ENCODE data around the gene MTURN. TPM values are rescaled to one million over a fixed set of nuclear protein-coding genes. Genes with fewer than 3 reads are reported as not detected.
A peak's percentile ranks its signal among the peaks of the same experiment; 100 is the strongest.

Gene MTURN
- polyA plus RNA-seq, 1 donor (not counting 4 experiments of a cell fraction or from before 2014, with no cell fraction given): 10.8 TPM

GRCh38 chr7:30148426-30148825 is 13.6 kb downstream of the MTURN start:
- Histone ChIP-seq H3K79me2 (ENCODE audit: control insufficient read depth, insufficient read depth, low read length) (peaks cover 2% of the 10 kb centered on the region), H3K9me3 (ENCODE audit: control insufficient read depth, low read depth, low read length) (no peaks in the 10 kb centered on the region), H3K9me1 (ENCODE audit: control insufficient read depth, extremely low read depth, insufficient read depth, low read length) (no peaks in the 10 kb centered on the region), H4K20me1 (ENCODE audit: control insufficient read depth, extremely low read depth, insufficient read depth, low read length) (no peaks in the 10 kb centered on the region), H3K4me2 (ENCODE audit: control insufficient read depth, extremely low read depth, insufficient read depth, low read depth, low read length) (peak overlapping the region; percentile 70), H3K27me3 (ENCODE audit: control insufficient read depth, extremely low read depth, insufficient read depth, low read length) (no peaks in the 10 kb centered on the region), H3K9ac (ENCODE audit: control insufficient read depth, extremely low read depth, insufficient read depth, low read length) (peak overlapping the region; percentile 54), H3K4me1 (ENCODE audit: control insufficient read depth, extremely low read depth, insufficient read depth, low read length) (peaks cover 27% of the 10 kb centered on the region), H3K4me3 (ENCODE audit: control insufficient read depth in 2 of 3, extremely low read depth in 1 of 3, insufficient read depth in 2 of 3, low read depth in 1 of 3, low read length in 3 of 3) (no peak overlapping the region), H3K36me3 (ENCODE audit: control insufficient read depth in 2 of 2, extremely low read depth in 1 of 2, insufficient read depth in 2 of 2, low read length in 2 of 2) (no peaks in the 10 kb centered on the region), H3K27ac (ENCODE audit: control insufficient read depth, insufficient read depth, low read length) (peak overlapping the region; percentile 62), H2AFZ (ENCODE audit: control insufficient read depth, low read length) (no peak overlapping the region)
- dilution Hi-C loops (cut with MboI; ENCODE audit: extremely low pct_ligation_motif_present, low sequenced_read_pairs): no loop called here
- DNase-seq (ENCODE audit: low read depth, low spot score) (no peak), FAIRE-seq (peak; percentile 32)
- TF ChIP-seq CTCF (optimal IDR thresholded peaks at IDR 0.05 in 1 of 3, IDR thresholded peaks at IDR 0.05 in 1 of 3, conservative IDR thresholded peaks at IDR 0.05 in 1 of 3; ENCODE audit: extremely low read depth in 1 of 3, insufficient read depth in 2 of 3, low read length in 3 of 3) (no peak), EZH2 (IDR thresholded peaks at IDR 0.05; ENCODE audit: low read length) (no peak)

GRCh38 chr7:30148951-30149459 is 14.2 kb downstream of the MTURN start:
- no peak for TF ChIP-seq EZH2 (IDR thresholded peaks at IDR 0.05; ENCODE audit: low read length)
- no peak for TF ChIP-seq CTCF (optimal IDR thresholded peaks at IDR 0.05 in 1 of 3, IDR thresholded peaks at IDR 0.05 in 1 of 3, conservative IDR thresholded peaks at IDR 0.05 in 1 of 3; ENCODE audit: extremely low read depth in 1 of 3, insufficient read depth in 2 of 3, low read length in 3 of 3)
- H3K9me3 ChIP-seq (ENCODE audit: control insufficient read depth, low read depth, low read length): no peaks in the 10 kb centered on the region
- FAIRE-seq (peak; percentile 77), DNase-seq (ENCODE audit: low read depth, low spot score) (peak; percentile 79)
- H3K36me3 ChIP-seq (ENCODE audit: control insufficient read depth in 2 of 2, extremely low read depth in 1 of 2, insufficient read depth in 2 of 2, low read length in 2 of 2): peaks cover under 1 to 2% of the 10 kb centered on the region in 2 experiments
- no peaks in the 10 kb centered on the region for H4K20me1 ChIP-seq (ENCODE audit: control insufficient read depth, extremely low read depth, insufficient read depth, low read length)
- peaks cover 21% of the 10 kb centered on the region for H3K4me1 ChIP-seq (ENCODE audit: control insufficient read depth, extremely low read depth, insufficient read depth, low read length)
- peak overlapping the region; percentile 54 for H3K9ac ChIP-seq (ENCODE audit: control insufficient read depth, extremely low read depth, insufficient read depth, low read length)
- H3K4me3 ChIP-seq (ENCODE audit: control insufficient read depth in 2 of 3, extremely low read depth in 1 of 3, insufficient read depth in 2 of 3, low read depth in 1 of 3, low read length in 3 of 3): peak overlapping the region in 2 of 3 experiments; percentile 1 to 39
- H3K4me2 ChIP-seq (ENCODE audit: control insufficient read depth, extremely low read depth, insufficient read depth, low read depth, low read length): peak overlapping the region; percentile 70
- H3K79me2 ChIP-seq (ENCODE audit: control insufficient read depth, insufficient read depth, low read length): peaks cover 2% of the 10 kb centered on the region
- no peaks in the 10 kb centered on the region for H3K27me3 ChIP-seq (ENCODE audit: control insufficient read depth, extremely low read depth, insufficient read depth, low read length)
- dilution Hi-C loops (cut with MboI; ENCODE audit: extremely low pct_ligation_motif_present, low sequenced_read_pairs): no loop called here
- peak overlapping the region; percentile 57 for H2AFZ ChIP-seq (ENCODE audit: control insufficient read depth, low read length)
- H3K9me1 ChIP-seq (ENCODE audit: control insufficient read depth, extremely low read depth, insufficient read depth, low read length): no peaks in the 10 kb centered on the region
- peak overlapping the region; percentile 62 for H3K27ac ChIP-seq (ENCODE audit: control insufficient read depth, insufficient read depth, low read length)
